ENCODE data around the gene PEAK1.

PEAK1 gene, protein sequence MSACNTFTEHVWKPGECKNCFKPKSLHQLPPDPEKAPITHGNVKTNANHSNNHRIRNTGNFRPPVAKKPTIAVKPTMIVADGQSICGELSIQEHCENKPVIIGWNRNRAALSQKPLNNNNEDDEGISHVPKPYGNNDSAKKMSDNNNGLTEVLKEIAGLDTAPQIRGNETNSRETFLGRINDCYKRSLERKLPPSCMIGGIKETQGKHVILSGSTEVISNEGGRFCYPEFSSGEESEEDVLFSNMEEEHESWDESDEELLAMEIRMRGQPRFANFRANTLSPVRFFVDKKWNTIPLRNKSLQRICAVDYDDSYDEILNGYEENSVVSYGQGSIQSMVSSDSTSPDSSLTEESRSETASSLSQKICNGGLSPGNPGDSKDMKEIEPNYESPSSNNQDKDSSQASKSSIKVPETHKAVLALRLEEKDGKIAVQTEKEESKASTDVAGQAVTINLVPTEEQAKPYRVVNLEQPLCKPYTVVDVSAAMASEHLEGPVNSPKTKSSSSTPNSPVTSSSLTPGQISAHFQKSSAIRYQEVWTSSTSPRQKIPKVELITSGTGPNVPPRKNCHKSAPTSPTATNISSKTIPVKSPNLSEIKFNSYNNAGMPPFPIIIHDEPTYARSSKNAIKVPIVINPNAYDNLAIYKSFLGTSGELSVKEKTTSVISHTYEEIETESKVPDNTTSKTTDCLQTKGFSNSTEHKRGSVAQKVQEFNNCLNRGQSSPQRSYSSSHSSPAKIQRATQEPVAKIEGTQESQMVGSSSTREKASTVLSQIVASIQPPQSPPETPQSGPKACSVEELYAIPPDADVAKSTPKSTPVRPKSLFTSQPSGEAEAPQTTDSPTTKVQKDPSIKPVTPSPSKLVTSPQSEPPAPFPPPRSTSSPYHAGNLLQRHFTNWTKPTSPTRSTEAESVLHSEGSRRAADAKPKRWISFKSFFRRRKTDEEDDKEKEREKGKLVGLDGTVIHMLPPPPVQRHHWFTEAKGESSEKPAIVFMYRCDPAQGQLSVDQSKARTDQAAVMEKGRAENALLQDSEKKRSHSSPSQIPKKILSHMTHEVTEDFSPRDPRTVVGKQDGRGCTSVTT (N-terminal part only)

DNA sequence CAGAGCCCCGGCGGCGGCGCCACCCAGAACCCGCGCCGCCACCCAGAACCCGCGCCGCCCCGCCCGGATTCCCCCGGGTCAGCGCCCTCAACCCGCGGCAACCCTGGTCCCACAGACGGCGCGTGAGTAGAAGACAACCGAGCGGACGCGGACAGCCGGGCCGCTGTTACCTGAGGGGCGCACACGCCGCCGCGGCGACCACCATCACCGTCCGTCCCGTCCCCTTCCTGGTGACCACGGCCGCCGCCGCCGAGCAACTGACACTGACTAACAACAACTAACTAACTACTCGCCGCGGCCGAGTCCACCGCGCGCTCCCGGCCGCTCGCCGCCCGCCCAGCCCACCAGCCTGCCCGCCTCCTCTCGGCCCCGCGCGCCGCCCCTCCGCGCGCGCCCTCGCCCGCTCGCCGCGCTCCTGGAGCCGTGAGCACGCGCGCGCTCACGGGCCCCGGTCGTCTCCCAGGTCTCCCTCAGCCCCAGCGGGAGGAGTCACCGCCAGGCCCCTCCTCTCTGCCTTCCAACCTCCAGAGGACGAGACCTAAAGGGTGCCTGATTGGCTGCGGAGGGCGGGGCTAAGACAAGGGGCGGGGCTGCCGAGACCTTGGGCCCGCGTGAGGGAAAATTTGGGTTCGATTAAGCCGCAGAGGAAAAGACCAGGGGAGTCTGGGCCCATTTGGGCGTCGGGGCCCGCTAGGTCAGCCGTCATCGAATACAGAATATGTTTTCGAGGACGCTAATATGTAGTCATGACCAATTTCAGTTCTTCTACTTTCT lies at the start of gene PEAK1:
PEAK1 (minus strand) TSS at position 269 of the 774 bp plus-strand sequence. CDS start 238,178 bp downstream, outside the sequence.
- DNase-seq (ENCODE audit: low read depth, low spot score) = peak; percentile 100

DNA sequence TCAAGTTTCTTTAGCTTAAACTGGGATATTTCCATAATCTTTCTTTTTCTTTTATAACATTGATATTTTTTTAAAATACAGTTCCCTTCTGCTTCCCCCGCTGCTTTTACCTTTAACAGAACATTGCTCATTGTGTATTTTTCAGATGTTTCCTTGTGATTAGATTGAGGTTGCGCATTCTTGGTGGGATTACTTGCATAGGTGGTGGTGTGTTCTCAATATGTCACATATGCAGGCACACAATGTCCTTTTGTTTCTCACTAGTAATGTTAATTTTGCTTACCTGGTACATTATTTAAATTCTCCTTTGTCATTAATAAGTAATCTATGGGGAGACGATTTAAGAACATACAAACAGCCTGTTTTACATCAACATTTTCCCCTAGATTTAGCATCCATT lies 49.0 kb upstream of the PEAK1 start:
- no peak for DNase-seq (ENCODE audit: low read depth, low spot score)

DNA sequence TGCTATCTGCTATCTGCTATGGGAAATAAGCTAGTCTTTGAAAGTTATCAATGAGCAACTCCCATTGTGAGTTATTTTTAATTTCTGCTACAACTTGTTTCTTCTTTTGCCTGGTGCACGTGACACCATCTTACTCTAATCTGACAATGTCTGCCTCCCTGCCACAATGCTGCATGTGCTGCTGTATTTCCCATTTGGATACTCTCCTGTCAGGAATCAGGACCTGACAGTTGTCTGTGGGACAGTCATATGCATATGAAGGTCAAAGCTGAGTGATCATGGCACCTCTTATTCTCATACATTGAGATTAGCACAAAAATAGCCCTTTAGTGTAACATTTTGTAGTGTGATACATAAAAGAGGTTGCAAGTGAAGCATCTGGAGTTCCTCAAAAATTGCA lies 46.6 kb upstream of the PEAK1 start:
- no peak for DNase-seq (ENCODE audit: low read depth, low spot score)

DNA sequence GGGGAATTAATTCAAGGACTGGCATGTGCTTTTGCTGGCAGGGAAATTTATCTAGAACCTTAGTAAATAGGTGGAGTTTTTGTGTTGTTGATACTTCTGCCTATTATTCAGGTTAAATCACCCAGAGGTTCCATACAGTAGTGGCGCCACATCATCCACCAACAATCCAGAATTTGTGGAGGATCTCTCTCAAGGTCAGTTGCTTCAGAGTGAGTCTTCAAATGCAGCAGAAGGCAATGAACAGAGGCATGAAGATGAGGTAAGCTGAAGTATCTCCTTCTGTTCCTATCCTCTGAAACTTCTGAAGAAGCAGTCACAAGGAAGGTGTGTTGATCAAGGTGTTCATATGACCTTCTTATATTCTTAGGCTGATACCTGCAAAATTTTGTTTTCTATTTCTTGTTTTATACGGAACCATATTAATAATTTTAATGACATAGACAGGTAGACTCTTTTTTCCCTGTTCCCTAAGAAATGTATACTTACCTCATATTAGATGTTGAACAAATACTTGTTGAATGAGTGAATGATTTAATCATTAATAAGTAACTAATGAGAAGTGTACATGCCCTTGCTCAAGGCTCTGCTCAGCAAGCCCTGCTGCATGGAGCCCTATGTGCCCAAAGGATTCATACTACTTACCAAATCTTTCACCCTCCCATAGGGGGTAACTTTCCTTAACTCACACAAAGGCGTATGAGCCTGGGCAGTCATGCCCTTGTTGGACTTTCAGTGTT lies 44.4 kb upstream of the PEAK1 start:
- DNase-seq (ENCODE audit: low read depth, low spot score) = no peak

DNA sequence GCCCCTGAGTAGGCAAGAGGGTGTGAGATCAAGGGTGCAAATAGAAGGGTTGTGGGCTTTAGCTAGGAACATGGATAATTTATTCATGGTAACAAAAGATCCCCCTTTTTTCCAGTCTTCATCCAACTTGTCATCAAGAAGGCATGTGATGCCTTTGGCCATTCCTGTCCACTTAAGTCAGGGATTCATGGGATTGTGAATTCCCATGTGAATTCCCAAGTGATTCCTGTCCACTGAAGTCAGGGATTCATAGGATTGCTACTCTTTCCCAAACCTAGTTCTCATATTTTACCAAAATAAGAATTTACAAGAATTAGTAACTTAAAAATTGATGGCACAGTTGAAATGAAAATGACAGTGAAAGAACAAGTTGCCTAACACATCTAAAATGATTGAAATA lies 41.6 kb upstream of the PEAK1 start:
- DNase-seq (ENCODE audit: low read depth, low spot score) = peak; percentile 34

DNA sequence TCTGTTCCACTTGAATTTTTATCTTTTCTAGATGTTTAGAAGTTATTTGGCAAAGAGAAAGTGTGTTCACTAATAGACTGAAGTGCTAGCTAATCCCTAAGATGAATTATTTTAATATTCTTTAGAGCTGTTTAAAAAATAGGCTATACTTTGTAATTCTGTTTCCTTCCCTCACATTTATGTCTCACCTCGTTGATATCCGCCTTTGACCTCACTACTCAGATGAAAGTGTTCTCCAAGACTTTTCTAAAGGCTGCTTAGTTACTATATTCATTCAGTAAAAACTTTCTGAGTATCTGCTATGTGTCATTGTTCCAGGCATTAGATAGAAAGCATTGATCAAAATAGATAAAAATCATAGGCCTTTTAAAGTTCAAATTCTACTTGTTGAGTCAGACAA lies 39.1 kb upstream of the PEAK1 start:
- no peak for DNase-seq (ENCODE audit: low read depth, low spot score)

DNA sequence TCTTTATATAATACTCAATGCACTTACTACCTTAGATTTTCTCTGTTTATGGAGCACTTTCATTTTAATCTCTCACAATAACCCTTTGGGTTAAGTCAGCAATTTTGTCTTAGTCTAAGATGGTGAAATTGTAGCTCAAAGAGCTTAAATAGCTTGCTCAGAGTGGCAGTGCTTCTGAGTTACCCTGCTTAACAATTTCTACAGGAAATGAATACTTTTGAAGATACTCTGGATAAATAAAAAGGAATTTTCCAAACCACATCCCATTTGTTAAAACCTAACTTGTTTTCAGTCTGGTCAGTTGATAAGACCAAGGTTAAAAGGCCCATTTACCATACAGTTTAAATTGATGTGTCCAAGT lies 38.0 kb upstream of the PEAK1 start:
- peak; percentile 26 for DNase-seq (ENCODE audit: low read depth, low spot score)

DNA sequence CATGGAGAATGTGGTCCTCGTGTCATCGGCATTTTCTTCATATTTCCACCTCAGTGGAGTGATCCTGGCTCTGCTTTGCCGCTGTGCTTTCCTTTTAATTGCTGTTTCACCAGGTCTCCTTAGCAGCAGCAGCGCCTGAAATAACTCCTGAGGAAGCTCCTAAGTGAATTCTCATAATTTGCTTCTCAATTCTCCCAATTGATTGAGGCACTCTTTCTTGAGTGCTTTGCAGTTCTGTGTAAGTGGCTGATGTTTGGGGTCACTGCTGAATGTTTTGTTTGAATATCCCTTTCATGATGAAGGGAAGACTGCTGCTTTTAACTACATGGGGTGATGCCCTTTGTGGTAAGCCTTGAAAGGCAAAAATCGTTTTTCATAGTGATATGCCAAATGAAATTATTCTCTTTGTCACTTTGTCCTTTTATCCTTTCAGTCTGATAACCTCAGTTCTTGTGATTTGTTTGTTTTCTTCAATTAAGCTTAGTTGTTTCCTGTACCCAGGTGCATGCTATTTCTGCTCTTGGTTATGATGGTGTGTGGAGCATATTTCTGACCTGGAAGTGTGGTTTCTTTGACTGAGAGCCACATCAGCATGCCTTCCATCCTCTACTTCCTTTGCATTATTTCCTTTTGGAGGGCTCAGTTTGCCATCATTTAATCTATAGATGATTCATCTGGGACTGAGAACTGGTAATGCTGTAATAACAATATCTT lies 37.4 kb upstream of the PEAK1 start:
- DNase-seq (ENCODE audit: low read depth, low spot score) = peak; percentile 54

DNA sequence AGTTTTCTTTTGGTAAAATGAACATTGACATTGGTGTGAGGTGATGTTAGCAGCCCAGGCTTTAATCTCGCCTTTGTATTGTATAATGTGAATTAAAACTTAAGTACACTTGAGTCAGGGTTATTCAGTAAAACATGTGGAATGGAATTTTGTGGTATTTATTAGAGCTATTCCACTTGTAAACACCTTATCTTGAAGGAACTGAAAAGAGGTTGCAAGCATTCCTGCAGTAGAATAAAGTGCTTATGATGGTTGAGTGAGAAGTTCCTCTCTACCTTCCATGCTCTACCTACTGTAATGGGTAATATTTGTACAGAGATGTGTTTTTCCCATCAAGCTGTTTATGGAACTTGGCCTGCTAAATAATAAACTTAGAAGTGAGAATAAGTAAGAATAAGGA lies 36.8 kb upstream of the PEAK1 start:
- peak; percentile 48 for DNase-seq (ENCODE audit: low read depth, low spot score)

DNA sequence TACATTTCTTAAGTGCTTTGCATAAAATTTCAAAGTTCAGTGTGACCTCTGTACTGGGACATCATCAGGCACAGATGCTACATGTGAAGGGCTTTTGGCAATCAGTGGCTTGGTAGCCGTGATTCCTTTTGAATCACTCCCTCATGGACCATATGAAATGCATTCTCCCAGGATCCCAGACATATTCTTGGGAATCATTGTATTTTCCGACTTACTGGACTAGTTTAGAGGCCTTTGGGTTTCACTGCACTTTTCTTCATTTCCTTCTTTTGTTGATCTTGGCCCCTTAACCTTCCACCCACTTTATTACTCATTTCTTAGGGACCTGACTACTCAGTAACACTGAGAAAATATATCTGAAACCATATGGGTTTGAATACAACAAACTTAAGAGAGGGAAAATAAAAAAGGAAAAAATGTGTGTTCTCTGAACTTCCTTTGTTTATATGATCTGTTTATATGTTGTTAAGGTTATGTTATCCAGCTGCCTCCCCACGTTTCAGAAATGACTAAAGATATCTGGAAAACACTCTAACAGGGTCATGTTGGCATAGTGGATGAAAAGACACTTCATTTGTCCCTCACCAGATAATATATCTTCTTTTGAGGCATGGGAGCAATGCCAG lies 35.9 kb upstream of the PEAK1 start:
- peak; percentile 61 for DNase-seq (ENCODE audit: low read depth, low spot score)

DNA sequence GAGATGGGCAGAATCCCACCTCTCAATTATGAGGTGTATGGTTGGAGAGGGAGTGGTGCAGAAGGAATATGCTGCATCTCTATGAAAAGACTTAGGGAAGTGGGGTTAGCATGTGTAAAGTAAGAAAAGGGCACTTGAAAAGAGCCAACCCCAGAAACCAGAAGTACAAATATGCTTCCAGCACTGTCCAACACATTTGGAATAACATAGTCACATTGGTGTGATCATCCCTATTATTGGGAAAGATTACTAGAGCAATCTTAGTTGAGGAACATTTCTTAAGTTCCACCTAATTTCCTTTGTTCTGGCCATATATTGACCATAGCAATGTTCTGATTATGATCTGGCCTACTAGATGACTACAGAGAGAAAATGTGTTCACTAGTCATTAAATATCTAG lies 35.0 kb upstream of the PEAK1 start:
- no peak for DNase-seq (ENCODE audit: low read depth, low spot score)

DNA sequence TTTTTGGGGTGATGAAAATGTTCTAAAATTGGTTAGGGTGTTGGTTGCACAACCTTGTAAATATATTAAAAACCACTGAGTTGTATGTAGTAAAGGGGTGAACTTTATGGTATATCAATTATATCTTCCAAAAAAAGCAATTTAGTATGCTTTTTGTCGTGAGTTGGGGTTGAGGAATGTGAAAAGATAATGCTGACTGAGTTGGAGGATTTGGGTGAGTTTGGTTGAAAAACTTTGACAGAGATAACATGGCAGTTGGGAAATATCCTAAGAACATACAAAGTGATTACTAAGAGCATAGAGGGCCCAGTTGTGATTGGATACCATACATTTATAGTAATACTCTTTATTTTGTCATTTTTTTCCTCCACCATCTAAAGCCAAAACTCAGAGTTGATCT lies 34.4 kb upstream of the PEAK1 start:
- DNase-seq (ENCODE audit: low read depth, low spot score) = no peak

DNA sequence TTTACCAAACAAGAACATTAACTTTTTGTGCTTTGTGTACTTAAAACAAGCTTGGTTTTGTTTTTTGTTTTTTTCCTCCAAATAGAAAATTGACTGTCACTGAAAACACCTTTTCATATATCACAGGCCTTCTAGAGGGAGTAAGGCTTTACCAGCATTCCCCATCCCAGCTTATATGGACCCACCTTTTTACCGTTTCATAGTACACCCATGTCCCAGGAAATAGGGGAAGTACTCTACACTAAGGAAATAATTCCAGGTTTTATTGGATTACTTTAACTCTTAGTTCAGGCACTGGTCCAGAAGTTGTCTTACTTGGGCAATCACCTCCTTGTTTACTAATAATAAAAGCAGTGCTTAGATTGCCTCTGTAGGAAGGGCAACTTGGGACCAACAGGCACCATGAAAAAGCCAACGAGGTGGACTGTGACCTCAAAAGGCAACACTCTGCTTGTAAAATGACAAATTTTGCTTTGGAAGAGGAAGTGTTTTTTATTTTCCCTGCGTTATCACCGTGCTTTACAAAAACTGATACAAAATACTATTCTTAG lies 27.0 kb upstream of the PEAK1 start:
- DNase-seq (ENCODE audit: low read depth, low spot score) = no peak

DNA sequence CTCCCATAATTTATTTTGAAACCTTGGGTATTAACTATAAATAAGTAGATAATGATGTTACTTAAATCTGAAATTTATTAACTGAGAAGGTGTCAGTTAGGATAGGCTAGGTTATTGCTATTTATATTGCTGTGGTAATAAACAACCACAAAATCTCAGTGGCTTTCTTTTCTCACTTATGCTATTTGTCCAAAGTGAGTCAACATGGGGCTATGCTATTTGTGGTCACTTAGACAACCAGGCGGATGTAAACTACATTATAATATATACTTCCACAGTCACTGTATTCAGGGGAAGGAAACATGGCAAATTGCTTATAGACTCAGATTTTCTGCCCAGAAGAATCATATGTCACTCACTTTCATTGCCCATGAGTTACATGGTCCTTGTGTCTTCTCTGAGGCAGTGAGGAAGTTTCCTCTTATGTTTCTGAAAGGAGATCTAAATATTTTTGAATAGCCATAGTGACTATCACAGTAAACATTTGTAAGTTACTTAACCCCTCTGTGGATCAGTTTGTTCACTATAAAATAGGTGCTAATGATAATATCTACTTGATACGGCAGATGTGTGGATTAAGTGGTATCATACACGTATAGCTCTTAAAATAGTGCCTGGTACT lies 20.6 kb upstream of the PEAK1 start:
- DNase-seq (ENCODE audit: low read depth, low spot score) = peak; percentile 77

DNA sequence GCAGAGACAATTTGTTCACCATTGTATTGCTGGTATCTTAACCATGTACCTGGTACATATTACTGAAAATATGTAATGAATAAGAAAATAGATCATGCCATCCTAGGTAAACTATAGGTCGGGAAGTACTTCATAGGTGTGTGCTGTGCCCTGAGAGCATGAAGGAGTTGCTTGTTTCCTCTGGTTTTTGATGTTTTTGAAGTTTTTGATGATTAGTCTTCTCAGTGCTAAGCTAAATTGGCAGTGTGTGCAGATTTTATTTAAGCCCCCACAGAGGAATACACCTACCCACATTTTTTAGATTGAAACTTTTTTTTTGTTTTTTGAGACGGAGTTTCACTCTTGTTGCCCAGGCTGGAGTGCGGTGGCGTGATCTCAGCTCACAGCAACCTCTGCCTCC lies 17.4 kb upstream of the PEAK1 start:
- DNase-seq (ENCODE audit: low read depth, low spot score) = no peak

DNA sequence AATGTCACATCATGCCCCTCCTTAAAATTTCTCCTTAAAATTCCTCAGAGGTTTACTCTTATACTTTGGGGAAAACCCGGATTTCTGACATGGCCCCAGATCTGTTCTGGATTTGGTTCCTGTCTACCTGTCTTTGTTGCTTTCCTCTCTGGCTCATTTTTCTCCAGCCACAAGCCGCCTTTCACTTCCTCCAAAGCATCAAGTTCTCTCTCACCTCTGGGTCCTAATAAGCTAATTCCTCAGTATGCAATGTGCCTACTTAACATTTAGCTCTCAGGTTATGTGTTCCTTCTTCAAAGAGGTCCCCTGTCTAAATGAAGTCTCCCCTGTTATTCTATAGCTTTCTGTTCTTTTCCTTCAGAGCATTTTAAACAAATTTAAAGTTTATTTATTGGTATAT lies 16.9 kb upstream of the PEAK1 start:
- no peak for DNase-seq (ENCODE audit: low read depth, low spot score)

DNA sequence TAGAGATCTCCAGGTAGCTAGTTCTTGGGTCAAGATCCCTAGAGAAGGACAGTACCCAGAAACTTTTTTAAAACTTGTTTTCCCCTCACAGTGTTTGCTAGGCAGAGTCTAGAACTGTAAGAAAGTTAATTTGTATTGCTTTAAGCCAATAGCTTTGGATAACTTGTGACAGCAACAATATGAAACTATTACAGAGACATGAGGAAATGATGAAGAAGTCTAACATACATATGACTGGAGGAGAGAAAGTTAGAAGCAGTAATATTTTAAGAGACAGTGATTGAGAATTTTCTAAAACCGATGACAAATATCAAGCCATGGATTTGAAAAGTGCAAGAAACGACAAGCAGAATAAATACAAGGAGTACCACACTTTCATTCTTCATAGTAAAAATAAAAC lies 10.7 kb upstream of the PEAK1 start:
- no peak for DNase-seq (ENCODE audit: low read depth, low spot score)

DNA sequence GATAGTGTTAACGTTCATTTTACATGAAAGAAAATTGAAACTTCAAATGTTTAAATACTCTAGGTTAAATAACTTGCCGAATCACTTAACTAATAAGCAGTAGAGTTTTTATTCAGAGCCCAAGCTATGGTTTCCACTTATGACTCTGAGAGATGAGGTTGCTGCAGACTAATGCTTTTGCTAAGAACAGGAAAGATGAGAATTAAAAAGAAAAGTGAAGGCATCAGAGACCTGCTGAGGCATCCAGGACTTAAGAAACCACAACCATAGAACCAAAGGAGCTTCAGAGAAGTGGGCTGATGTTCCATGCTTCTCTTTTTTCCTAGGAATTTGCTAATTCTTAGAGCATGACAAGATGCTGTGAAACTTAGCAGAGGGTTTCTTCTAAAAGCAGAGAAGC lies 10.3 kb upstream of the PEAK1 start:
- no peak for DNase-seq (ENCODE audit: low read depth, low spot score)

DNA sequence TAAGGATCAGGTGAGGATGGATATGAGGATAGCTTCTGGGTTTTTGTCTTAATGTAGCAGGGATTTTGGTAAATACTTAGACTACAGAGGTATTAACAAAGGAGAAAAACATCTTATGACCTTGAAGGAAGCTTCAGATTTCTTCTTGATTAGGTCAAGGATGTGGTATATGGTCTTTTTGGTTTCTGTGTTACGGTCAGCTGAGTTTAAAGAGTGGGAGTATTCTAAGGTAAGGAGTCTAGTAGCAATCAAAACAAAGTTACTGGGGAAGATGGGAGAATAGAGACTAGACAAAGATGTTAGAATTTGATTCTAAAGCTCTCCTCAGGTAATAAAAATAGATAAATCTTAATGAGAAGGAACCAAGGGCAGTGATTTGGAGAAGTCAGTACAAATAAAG lies 7.0 kb upstream of the PEAK1 start:
- no peak for DNase-seq (ENCODE audit: low read depth, low spot score)
